NK-92 (cell line): ENCODE data around the gene MAST3.

Experiments used
- DNase-seq: peaks from one replicate; lab custom pipeline; 2025; ENCODE audit not compliant: unreplicated experiment; lab: John Stamatoyannopoulos, UW

The MAST3 gene

DNA sequence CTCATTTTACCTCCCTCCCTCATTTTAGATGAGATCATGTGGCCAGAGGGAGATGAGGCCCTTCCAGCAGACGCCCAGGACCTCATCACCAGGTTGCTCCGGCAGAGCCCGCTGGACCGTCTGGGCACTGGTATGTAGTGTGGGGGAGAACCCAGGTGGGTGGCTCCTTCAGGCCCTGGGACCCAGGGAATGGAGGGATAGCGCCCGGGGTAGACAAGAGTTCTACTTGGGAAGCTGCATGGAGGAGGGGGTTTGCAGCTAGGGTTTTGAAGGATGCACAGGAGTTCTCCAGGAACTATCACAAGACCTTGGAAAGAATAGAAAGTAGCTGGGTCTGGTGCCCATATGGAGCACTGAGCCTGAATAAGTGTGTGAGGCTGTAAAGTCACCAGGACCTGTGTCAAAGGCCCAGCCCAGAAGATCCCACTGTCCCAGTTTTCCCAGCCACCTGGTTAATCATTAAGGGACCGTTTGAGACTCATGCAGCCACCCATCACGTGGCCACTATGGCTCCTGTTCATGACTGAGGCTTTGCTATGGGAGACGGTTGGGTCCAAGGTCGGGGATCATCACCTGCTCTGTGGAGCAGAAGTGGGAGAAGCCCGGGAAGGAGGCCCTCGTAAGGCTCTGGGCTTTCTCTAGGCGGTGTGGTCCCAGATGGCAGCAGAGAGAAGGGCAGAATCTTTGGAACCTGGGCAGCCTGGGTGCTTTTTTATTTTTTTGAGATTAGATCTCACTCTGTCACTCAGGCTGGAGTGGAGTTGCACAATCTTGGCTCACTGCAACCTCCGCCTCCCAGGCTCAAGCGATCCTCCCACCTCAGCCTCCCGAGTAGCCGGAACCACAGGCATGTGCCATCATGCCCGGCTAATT lies 38.4 kb downstream of the MAST3 start:
- DNase-seq: no peak

DNA sequence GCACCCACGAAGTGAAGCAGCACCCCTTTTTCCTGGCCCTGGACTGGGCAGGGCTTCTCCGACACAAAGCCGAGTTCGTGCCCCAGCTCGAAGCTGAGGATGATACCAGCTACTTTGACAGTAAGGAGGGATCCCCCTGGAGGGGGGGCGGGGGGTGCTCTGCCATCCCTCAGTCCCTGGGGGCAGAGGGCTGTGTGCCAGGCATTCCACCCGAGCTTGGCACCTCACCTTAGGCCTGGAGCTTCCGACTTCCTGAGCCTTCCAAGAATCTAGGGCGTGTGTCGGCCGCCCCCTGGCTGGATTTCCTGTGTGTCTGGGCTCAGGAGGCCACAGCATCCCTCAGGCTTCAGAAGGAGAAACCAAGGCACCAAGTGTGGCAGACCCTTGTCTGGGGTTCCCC lies 39.7 kb downstream of the MAST3 start:
- DNase-seq: no peak

DNA sequence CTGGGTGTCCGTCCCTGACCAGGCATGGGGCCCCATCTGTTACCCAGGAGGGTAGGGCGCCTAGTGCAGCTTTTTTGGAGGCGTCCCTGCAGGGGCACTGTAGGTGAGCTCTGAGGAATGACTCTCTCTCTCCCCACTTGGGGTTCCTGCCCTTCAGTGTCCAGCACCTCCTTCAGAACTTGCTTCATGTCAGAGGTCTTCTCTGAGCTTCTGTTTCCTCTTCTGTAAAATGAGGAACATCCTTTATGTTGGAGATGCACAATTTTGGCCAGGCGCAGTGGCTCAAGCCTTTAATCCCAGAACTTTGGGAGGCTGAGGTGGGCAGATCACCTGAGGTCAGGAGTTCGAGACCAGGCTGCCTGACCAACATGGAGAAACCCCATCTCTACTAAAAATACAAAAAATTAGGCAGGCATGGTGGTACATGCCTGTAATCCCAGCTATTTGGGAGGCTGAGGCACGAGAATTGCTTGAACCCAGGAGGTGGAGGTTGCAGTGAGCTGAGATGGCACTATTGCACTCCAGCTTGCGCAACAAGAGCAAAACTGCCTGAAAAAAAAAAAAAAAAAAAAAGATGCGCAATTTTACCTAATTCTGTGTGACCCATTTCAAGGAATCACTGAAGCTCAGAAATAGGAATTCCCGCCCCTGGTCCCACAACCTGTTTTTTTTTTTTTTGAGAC lies 40.2 kb downstream of the MAST3 start:
- no peak for DNase-seq

DNA sequence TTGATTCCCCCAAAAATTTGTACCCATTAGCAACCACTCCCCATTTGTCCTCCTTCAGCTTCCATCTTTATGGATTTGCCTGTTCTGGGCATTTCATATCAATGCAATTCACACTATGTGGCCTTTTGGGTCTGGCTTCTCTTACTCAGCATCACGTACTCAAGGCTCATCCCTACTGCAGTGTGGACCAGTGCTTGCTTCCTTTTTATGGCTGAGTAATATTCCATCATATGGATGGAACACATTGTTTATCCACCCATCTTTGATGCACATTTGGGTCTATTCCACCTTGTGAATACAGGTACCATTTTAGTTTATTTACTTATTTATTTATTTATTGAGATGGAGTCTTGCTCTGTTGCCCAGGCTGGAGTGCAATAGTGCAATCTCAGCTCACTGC lies 42.9 kb downstream of the MAST3 start:
- DNase-seq: no peak

DNA sequence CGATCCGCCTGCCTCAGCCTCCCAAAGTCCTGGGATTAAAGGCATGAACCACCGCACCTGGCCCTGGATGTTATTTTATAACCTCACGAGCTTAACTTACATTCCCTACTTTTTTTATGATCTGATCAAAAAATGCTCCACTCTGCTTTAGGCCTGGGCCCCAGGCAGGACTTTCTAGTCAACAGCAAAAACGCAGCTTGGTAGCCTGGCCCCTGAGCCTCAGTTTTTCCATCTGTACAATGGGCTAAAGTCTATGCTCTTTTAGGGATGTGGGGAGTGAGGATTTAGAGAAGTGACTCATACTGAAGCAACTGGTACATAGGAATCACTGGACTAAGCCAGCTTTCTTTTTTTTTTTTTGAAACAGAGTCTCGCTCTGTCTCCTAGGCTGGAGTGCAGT lies 43.5 kb downstream of the MAST3 start:
- no peak for DNase-seq

DNA sequence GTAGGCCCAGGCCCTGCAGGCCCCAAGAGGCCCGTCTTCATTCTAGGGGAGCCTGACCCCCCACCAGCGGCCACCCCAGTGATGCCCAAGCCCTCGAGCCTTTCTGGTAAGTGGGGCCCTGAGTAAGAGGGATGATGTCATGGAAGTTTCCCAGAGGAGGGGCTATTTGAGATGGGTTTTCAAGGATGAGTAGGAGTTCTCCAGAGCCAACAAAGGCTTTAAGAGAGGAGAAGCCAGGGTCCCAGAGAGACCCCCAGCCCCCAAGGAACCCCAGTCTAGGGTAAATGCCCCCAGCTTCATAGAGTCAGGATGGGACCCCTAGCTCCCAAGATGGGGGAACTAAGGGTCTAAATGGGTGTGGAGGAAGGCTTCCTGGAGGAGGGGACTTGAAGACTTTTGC lies 46.3 kb downstream of the MAST3 start:
- DNase-seq: no peak

DNA sequence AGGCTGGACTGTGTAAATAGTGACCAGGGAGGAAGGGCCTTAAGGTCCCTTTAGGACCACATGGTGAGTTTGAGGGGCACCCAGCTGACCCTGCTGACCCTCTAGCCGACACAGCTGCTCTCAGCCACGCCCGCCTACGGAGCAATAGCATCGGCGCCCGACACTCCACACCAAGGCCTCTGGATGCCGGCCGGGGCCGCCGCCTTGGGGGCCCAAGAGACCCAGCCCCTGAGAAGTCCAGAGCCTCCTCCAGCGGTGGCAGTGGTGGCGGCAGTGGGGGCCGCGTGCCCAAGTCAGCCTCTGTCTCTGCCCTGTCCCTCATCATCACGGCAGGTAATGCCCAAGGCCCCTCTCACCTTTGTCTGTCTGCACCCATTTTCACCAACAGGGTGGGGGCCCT lies 46.8 kb downstream of the MAST3 start:
- no peak for DNase-seq

DNA sequence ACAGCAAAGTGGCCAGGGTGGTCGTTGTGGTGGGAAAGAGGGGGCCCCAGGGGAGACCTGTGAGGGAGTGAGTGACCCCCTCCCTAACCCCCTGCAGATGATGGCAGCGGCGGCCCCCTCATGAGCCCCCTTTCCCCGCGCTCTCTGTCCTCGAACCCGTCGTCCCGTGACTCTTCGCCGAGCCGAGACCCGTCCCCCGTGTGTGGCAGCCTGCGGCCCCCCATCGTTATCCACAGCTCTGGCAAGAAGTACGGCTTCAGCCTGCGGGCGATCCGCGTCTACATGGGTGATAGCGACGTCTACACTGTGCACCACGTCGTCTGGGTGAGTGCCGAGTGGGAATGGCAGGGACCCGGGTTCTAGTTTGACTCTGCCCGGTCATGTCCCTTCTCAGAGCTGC lies 47.3 kb downstream of the MAST3 start:
- no peak for DNase-seq

DNA sequence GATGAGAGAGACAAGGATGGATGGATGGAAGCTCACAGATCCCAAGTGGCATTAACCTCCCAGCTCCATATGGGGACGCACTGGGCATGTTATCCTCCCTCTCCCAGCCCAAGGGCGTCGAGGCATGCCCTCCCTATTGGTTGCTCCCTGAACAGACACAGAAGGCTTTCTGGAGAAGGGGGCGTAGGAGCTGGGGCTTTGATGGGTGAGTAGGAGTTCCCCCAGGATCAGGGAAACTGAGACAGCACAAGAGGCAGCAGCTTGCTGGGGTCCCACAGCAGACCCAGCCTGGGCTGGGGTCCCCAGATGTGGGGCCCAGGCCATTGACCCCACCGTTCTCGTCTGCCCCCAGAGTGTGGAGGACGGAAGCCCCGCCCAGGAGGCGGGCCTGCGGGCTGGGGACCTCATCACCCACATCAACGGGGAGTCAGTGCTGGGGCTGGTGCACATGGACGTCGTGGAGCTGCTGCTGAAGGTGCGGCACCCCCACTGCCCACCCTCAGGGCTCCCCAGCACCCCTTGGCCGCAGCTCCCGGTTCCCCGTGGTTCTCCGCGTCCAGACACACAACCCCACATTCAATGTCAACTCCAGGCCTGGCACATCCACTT lies 47.9 kb downstream of the MAST3 start:
- no peak for DNase-seq

DNA sequence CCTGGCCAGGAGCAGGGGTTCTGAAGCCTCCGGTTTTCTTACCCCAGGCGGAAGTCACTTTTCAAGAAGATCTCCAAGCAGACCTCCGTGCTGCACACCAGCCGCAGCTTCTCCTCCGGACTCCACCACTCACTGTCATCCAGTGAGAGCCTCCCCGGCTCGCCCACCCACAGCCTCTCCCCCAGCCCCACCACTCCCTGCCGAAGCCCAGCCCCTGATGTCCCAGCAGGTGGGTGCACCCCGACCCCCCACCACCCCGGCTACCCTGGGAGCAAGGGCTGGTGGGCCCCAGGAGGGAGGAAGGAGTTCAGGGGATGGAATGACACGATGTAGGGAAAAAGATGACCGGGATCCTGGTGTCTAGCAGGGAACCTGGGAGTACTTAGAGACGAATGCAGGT lies 49.8 kb downstream of the MAST3 start:
- no peak for DNase-seq

DNA sequence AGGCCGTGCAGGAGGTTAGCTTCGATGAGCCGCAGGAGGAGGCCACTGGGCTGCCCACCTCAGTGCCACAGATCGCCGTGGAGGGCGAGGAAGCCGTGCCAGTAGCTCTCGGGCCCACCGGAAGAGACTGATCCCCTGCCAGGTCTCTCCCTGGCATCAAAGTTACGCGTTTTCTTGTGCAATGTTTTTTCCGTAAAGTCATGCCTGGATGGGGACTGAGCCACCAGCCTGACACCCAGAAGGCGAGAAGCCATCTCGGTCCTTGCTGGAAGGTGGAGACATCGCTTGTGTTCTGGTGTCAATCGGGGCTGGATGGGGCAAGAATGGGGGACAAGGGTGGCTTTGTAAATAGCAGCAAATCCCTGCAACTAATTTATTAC lies 52.0 kb downstream of the MAST3 start:
- no peak for DNase-seq

DNA sequence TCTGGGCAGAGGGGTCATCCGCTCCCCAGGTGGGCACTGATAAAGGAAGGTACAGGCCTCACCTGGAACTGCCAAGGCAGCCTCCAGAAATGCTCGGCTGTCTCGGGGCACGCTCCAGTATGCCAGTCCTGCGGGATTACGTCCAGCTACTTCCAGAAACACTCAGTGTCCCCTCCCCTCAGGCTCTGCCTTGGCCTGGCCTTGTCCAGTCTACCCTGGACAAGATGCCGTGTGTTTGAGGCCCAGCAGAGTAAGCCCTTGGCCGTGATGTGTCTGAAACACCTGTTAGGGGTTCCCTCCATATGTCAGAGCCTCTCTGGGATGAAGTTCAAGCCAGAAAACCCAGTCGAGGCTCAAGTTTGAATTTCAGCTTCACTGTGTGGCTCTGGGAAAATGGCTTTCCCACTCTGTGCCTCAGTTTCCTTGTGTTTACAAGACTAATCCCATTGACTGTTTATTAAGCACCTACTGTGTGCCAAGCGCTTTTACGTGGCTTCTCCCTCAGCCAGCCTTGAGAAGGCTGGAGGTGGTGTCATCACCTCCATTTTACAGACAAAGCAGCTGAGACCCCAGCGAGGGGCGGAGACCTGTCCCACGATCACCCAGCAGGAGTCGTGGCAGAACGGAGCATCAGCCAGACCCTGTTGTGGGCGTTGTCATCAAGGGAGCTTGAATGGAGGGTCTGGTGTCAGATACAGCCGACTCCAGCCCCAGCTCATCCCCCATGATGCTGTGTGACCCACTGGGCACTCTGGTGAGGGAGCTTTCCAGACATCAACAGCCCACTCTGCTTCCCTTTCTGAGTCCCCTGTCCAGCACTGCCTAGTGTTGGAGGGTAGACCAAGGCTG lies 53.4 kb downstream of the MAST3 start:
- DNase-seq: no peak

DNA sequence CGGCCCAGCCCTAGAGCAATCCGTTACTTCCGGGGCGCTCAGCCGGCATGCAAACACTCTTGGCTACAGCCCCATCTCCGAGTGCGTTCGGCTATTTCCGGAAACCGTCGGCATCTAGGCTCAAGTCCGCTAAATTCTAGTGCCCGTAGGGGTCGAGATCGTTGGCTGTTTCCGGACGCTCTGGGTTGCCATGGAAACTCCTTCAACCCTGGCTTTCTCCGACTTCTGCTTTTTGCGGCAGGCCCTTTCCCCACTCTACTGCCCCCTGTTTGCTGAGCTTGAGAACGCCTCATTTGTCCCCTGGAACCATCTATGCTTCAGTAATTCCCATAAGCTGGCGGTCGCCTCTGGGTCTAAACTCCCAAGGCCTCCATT lies 54.9 kb downstream of the MAST3 start:
- peak; percentile 88 for DNase-seq

DNA sequence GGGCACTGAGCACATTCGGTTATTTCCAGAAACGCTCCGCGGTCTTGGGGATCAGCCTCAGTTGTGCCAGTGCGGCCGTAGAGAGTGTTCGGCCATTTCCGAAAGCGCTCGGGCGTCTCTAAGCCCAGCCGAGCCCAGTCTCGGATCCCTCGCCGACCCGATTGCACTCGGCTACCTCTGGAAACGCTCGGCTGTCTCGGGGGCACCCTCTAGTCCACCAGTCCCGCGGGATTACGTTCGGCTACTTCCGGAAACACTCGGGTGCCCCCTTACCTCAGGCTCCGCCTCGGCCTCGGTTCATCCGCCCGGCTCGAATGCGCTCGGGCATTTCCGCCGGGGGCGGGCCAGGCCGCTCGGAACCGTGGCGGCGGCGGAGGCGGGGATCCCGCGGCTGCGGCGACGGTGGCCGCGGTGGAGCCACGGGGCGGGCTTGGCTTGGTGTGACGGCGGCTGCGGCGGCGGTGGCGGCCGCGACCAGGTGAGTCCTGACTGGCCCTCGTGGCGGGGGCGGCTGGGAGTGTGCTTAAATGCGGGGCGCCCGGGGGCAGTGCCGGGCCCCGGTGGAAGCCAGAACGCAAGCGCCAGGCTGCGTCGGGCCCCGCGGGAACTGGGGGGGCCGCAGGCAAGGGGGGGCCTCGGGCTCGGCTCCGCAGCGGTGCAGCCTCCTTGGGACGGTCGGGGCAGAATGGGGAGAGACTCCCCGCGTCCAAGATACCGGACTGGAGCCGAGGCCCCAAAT lies 55.4 kb downstream of the MAST3 start, which contains the start of gene PIK3R2:
PIK3R2 (plus strand) TSS at position 347 of the 739 bp plus-strand sequence. CDS start 2,717 bp downstream, outside the sequence.
- DNase-seq: peak; percentile 98

DNA sequence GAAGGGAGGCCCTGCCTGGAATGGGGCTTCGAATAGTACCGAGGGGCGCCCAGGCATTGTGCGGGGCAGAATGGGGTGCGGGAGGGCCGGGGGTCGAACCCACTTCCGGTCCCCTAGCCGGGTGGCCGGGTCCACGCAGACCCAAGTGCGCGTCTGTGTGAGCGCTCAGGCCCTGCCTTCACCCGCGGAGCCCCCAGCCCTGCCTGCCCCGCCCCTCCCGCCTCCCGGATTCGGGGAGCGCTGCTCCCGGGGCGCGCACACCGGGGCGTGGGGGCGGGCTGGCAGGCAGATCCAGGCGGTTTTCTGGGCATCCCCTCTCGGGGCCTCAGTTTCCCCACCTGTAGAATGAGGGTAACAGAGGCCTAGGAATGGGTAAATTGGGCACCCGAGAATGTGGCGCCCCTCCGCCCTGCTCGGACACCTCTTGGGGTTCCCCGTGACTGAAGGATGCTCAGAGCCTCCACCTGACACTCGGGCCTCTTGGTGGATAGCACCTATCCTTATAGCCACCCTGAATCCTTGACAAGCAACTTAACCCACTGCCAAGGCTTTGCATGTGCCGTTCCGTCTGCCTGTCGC lies 56.1 kb downstream of the MAST3 start:
- no peak for DNase-seq

DNA sequence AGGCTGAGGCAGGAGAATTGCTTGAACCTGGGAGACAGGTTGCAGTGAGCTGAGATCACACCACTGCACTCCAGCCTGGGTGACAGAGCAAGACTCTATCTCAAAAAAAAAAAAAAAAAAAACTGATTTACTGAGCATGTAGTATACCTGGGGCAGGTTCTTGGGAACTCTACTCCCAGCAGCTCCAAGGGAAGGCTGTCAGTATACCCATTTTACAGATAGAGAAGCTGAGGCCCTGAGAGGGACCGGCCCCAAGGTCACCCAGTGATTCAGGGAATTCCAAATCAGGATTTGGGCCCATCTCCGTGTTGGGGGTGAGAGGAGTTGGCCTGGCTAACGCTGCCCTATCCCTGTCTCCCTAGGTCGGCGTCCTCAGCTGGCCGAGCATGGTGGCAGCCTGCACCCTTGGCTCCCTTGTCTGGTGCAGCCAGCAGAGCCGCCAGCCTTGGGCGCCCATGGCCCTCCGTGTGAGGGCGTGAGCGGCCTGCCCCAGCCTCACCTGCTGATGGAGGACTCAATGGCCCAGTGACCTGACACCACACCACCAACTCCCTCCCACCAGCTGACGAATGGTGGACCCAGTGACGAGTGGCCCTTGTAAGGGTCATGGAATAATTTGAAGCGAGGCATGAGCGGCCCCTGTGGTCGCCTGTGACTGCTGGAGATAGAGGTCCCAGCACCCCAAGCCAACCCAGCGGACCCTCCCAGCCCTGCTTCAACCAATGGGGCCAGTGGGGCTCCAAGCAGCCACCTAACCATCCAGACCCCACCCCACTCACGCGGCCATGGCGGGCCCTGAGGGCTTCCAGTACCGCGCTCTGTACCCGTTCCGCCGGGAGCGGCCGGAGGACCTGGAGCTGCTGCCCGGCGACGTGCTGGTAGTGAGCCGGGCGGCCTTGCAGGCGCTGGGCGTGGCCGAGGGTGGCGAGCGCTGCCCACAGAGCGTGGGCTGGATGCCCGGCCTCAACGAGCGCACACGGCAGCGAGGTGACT lies 57.8 kb downstream of the MAST3 start:
- no peak for DNase-seq

DNA sequence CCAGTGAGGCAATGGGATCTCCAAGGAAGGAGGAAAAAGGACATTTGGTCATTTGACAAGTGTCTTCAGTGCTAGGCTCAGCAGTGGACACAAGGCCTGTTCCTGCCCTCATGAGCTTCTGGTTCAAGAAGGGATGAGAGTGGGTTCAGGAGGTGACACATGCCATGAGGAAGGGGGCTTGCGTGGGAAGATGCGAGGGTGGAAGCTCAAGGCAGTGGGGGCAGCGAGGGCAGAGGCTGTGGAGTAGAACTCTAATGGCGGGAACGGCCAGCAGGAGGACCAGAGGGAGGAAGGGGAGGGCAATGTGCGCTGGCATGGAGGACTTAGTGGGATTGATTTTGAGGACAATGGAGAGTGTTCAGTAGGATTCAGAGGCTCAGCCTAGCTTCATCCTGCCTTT lies 58.7 kb downstream of the MAST3 start:
- no peak for DNase-seq

DNA sequence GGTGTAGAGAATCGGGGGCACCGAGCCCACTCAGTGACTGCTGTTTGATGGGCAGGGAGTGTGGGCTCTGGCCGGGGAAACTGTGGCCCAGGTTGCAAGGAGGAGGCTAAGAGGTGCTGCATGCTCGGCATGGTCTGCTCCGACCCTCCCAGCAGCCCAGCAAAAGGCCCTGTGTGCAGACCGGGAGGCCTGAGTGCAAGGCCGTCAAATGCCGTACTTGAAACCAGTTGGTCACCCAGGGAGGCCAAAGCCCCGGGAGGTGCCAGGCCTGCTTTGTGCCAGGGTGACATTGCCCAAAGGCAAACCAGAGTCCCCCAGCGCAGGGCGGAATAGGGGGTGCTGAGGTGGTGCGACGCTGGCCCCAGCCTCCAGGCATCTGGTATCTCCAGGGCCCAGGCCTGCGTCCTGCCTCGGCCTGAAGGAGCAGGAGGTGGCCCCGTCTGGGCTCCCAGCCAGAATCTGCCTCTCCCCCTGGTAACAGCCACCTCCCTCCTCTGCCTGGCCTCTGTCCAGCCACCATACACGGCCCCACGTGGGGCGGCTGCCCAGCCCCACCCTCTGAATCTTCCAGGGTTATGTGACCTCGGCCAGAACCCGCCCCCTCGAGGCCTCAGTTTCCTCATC lies 59.4 kb downstream of the MAST3 start:
- DNase-seq: no peak
